Measurements from ENCODE around the gene NR2F2. TPM values are rescaled to one million over a fixed set of nuclear protein-coding genes. Genes with fewer than 3 reads are reported as not detected.
A peak's percentile ranks its signal among the peaks of the same experiment; 100 is the strongest.

The NR2F2 gene
- total RNA-seq, 1 experiment from 2014 or later, result 72.1 TPM

DNA sequence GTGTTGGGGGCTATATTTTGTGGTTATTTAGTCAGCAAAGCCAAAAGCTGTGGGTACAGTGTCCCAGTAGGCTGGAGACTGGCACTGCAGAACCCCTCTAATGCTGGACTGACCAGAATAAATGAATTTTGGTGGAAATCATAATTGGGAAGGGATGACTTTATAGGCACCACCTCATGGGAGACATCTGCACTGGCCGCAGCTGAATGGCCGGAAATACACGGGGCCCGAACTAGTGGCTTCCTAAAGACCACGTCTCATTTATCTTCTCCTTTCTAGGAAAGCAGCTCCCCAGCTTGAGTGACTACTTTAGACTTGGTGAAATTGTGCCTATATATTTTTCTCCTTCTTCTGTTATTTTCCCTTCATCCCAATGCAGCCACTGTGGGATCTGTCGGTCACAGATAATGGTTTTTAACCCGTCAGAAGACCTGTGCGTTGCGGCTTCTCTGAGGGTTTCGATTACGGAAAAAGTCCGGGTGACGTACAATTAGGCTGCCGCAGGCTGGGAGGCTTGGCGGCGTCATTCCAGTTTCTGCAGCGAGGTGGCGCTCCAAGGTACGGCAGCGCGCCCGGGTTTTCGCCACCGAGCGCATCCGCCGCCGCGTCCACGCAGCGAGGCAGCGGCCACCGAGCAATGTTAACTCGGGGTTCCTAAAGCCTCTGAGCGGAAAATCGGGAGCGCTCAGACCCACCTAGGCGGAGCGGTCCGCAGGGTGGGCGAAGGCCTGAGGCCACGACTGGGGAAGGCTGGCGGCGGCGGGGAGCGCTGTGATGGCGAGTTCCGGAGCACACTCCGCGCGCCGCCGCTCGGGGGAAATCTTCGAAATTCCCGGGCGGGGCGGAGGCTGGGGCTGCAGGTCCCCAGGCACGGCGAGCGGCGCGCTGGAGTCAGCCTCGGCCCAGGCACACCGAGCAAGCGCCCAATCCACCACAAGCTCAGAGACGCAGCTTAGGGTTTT lies 26.3 kb downstream of the NR2F2 start:
- H4K20me1 ChIP-seq (ENCODE audit: insufficient read depth), result no peaks in the 10 kb centered on the region
- no peaks in the 10 kb centered on the region; the same call in 1 of the 2 replicates for H3K4me1 ChIP-seq (replicated peaks; ENCODE audit: insufficient read depth)
- no peaks in the 10 kb centered on the region for H3K36me3 ChIP-seq (ENCODE audit: low read depth)
- no TSS peak for BruUV-seq (replicated peaks)
- peaks cover 8% of the 10 kb centered on the region; the same call in 1 of the 2 replicates for H3F3A ChIP-seq (ENCODE audit: insufficient read depth, low read depth)
- H3K4me3 ChIP-seq, result peak overlapping the region; percentile 82
- no peaks in the 10 kb centered on the region for H3K27me3 ChIP-seq (ENCODE audit: insufficient read depth, low read depth)
- 0 out of 2 replicates have a peak overlapping the region, but pooled peaks have one; percentile 8 for H3K27ac ChIP-seq
- peak; percentile 67 to 87 for DNase-seq
- no peaks in the 10 kb centered on the region for H3K9me3 ChIP-seq (ENCODE audit: insufficient read depth, low read depth)
- peak overlapping the region; percentile 79 for H3K4me2 ChIP-seq
- no peaks in the 10 kb centered on the region for H3K9me2 ChIP-seq (ENCODE audit: insufficient read depth)
- TF ChIP-seq, protein P1, sequence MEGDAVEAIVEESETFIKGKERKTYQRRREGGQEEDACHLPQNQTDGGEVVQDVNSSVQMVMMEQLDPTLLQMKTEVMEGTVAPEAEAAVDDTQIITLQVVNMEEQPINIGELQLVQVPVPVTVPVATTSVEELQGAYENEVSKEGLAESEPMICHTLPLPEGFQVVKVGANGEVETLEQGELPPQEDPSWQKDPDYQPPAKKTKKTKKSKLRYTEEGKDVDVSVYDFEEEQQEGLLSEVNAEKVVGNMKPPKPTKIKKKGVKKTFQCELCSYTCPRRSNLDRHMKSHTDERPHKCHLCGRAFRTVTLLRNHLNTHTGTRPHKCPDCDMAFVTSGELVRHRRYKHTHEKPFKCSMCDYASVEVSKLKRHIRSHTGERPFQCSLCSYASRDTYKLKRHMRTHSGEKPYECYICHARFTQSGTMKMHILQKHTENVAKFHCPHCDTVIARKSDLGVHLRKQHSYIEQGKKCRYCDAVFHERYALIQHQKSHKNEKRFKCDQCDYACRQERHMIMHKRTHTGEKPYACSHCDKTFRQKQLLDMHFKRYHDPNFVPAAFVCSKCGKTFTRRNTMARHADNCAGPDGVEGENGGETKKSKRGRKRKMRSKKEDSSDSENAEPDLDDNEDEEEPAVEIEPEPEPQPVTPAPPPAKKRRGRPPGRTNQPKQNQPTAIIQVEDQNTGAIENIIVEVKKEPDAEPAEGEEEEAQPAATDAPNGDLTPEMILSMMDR (conservative IDR thresholded peaks at IDR 0.05), result peak; percentile 93
- TF ChIP-seq EZH2 (IDR thresholded peaks at IDR 0.05; ENCODE audit: low read depth), result no peak
- CTCF ChIA-PET, result interaction anchor here (0.5 to 1.3 kb wide), 3 partner anchors 30 to 596 kb away, joined by 3 to 6 read pairs (median 4); no protein-coding TSS in a partner anchor
- POLR2A ChIA-PET (ENCODE audit: unreplicated experiment), result interaction anchor here (0.6 kb wide), 1 partner anchor 477 kb away, joined by 6 read pairs; no protein-coding TSS in a partner anchor
- H3K79me2 ChIP-seq (ENCODE audit: low read depth), result no peaks in the 10 kb centered on the region
- intact Hi-C loops (cut with micrococcal nuclease; ENCODE audit: unreplicated experiment), result no loop called here
- H2AFZ ChIP-seq, result peak overlapping the region; percentile 84

DNA sequence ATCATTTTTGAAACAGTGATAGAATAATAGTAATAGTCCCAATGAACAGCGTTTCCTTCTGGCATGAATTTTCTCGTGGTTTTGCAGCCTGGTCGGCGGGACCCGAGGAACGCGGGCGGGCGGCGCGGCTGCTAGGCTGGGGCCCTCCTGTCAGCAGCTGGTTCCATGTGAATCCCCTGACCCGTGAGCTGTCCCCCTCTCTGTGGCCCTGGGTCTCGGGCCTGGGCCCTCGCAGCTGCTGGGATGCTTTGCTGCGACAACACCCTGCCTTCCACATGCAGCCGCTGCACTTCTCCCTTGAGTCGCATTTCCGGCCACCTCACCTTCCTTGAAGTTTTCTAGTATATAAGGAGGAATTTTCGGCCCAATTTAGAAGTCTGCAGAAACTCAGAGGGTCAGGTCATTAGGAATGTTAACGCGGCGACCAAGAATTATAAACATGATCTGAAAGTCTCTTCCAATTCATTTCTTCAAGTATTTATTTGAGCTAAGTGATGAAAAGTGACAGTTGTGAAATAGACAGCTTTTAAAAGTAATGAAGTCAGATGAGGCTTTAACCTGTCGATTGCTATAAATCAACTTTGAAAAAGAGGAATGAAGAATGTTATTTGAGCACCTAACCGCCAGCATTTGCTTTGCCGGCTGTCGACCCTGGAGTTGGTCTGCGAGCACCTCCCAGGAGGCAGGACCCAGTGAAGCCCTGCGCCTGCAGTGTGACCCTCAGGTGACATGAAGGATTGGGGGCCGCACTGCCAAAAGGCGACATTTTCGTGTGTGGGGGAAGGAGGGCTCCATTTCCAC lies 27.7 kb downstream of the NR2F2 start:
- Histone ChIP-seq H3K27me3 (ENCODE audit: insufficient read depth, low read depth) (no peaks in the 10 kb centered on the region), H3K9me3 (ENCODE audit: insufficient read depth, low read depth) (no peaks in the 10 kb centered on the region), H3K9me2 (ENCODE audit: insufficient read depth) (no peaks in the 10 kb centered on the region), H3F3A (ENCODE audit: insufficient read depth, low read depth) (peaks cover 8% of the 10 kb centered on the region; the same call in 1 of the 2 replicates), H2AFZ (no peak overlapping the region), H4K20me1 (ENCODE audit: insufficient read depth) (no peaks in the 10 kb centered on the region), H3K79me2 (ENCODE audit: low read depth) (no peaks in the 10 kb centered on the region), H3K4me2 (peak overlapping the region; percentile 79), H3K36me3 (ENCODE audit: low read depth) (no peaks in the 10 kb centered on the region), H3K4me1 (replicated peaks; ENCODE audit: insufficient read depth) (no peaks in the 10 kb centered on the region; the same call in 1 of the 2 replicates), H3K27ac (no peak overlapping the region), H3K4me3 (no peak overlapping the region; the same call in 1 of the 2 replicates)
- ChIA-PET POLR2A (ENCODE audit: unreplicated experiment) (no interaction called here), CTCF (interaction anchor here (0.6 to 1.3 kb wide), 2 partner anchors 31 to 597 kb away, joined by 4 to 6 read pairs; no protein-coding TSS in a partner anchor)
- TF ChIP-seq, protein P1 (conservative IDR thresholded peaks at IDR 0.05), result no peak
- TF ChIP-seq EZH2 (IDR thresholded peaks at IDR 0.05; ENCODE audit: low read depth), result no peak
- intact Hi-C loops (cut with micrococcal nuclease; ENCODE audit: unreplicated experiment), result no loop called here
- no peak for DNase-seq
- no TSS peak for BruUV-seq (replicated peaks)
